GM18499 (cell line): ENCODE data around the gene CNN1.
A peak's percentile ranks its signal among the peaks of the same experiment; 100 is the strongest.
"Not testable (repeated sequence)": the region's sequence is repeated elsewhere in the genome, so short reads cannot be mapped to it uniquely, and the experiment has no call there.

ENCODE experiments used
- ATAC-seq: cut with Tn5 transposase; IDR thresholded peaks from one replicate; pipeline ENCODE4 v1.9.1; 2021; ENCODE audit warnings: moderate number of reproducible peaks; ENCODE audit not compliant: insufficient read depth, unreplicated experiment

Gene CNN1

DNA sequence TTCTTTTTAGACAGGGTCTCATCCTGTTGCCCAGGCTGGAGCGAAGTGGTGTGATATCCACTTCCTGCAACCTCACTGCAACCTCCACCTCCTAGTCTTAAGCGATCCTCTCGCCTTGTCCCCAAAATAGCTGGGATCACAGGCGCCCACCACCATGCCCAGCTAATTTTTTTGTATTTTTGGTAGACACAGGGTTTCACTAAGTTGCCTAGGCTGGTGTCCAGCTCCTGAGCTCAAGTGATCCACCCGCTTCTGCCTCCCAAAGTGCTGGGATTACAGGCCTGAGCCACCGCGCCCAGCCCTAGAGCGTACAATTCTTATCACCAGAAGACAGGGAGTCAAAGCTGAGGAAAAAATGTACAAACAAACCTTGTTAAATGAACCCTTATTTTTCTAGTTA lies 24.9 kb downstream of the CNN1 start:
- no peak for ATAC-seq

DNA sequence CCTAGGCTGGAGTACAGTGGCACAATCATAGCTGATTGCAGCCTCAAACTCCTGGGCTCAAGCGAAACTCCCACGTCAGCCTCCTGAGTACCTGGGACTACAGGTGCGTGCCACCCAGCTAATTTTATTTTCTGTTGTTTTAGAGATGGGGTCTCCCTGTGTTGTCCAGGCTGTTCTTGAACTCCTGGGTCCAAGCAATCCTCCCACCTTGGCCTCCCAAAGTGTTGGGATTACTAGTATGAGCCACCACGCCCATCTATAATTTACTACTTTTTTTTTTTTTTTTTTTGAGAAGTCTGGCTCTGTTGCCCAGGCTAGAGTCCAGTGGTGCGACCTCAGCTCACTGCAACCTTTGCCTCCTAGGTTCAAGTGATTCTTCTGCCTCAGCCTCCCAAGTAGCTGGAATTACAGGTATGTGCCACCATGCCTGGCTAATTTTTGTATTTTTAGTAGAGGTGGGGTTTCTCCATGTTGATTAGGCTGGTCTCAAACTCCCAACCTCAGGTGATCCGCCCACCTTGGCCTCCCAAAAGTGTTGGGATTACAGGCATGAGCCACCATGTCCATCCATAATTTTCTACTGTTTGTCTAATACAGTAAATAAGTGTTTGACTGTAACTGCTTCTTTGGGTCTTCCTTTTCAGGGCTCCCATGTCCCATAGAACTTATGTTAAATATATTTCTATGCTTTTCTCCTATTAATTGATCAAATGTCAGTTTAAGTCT lies 25.6 kb downstream of the CNN1 start:
- ATAC-seq, result not testable (repeated sequence)

DNA sequence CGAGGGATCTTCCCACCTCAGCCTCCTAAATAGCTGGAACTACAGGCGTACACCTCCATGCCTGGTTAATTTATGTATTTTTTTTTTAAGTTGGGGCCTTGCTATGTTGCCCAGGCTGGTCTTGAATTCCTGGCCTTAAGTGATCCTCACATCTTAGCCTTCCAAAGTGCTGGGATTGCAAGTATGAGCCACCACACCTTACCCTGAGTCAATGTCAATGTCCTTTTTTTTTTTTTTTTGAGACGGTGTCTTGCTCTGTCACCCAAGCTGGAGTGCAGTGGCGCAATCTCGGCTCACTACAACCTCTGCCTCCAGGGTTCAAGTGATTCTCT lies 27.0 kb downstream of the CNN1 start:
- not testable (repeated sequence) for ATAC-seq

DNA sequence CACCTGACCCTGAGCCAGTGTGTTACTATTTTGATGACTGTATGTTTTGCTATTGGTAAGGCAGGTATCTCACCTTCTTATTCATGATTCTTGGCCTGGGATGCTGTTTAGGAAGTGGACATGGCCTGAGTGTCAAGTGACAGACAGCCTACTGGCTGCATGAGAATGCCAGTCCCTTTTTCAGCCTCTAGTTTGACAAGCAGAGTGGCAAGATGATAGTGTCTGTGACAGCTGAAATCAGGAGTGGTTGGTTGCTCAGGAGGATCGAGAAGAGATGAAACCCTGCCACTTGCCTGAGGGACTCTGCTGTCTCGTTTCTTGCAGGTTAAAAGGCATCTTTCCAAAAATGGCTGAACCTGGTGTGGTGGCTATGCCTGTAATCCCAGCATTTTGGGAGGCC lies 27.5 kb downstream of the CNN1 start:
- ATAC-seq, result no peak

DNA sequence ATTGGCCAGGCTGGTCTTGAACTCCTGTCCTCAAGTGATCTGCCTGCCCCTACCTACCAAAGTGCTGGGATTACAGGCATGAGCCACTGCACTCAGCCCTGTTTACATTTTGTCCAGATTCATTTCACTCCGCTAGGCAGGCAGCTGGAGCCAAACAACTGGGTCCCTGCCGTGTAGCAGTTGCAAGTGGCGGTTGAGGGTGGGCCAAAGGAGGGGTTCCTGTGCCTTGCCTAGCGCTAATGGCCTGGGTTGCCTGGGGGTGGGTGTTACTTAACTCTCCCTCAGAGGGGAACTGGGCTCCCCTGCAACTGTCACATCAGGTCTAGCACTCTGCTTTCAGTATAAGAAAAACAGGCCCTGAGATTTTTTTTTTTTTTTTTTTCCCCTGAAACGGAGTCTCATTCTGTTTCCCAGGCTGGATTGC lies 31.4 kb downstream of the CNN1 start:
- no peak for ATAC-seq

DNA sequence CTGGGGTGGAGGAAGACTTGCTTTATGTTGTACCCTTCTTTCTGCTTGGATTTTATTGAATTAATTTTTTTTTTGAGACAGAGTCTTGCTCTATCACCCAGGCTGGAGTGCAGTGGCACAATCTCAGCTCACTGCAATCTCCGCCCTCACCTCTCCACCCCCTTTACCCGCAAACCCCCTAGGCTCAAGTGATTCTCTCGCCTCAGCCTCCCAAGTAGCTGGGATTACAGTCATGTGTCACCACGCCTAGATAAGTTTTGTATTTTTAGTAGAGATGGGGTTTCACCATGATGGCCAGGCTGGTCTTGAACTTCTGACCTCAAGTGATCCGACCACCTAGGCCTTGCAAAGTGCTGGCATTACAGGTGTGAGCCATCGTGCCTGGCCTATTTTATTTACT lies 34.7 kb downstream of the CNN1 start:
- ATAC-seq, result not testable (repeated sequence)

DNA sequence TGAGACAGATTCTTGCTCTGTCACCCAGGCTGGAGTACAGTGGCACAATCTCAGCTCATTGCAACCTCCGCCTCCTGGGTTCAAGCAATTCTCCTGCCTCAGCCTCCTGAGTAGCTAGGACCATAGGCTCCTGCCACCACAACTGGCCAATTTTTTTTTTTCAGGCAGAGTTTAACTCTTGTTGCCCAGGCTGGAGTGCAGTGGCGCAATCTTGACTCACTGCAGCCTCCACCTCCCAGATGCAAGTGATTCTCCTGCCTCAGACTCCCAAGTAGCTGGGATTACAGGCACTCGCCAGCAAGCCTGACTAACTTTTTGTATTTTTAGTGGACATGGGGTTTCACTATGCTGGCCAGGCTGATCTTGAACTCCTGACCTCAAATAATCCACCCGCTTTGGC lies 35.1 kb downstream of the CNN1 start:
- ATAC-seq, result not testable (repeated sequence)

DNA sequence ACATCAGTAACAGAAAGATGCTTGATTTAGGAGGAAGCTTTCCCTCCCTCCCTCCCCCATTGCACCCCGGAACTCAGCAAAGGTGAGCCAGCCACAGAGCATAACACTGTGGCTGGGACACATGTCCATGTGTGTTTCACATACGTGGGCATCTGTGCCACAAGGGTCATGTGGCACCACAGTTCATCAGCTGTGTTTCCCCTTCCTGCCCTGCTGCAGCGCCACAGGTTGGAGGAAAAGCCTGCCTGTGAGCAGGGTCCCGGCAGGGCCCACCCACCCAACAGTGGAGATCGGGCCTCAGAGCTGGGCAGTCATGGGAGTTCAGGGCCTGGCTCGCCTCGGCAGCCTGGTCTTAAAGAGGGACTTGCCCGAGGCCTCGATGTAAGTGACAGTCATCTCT lies 36.0 kb downstream of the CNN1 start:
- ATAC-seq, result no peak

DNA sequence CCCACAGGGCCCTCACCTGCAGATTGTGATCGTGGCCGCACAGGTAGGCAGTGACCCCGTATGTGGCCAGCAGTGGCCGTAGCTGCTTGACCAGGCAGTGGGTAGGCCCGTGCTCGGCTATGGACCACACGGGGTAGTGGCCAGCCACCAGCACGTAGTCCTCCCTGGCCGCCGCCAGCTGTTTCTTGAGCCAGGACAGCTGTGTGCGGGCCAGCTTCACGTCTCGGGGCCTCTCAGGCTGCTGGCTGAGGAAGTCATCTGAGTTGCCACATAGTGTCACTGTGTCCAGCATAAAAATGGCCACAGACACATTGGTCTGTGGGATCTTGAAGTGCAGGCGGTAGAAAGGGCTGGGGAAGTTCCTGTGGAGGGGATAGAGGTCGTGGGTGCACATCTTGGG lies 37.6 kb downstream of the CNN1 start:
- ATAC-seq, result no peak

DNA sequence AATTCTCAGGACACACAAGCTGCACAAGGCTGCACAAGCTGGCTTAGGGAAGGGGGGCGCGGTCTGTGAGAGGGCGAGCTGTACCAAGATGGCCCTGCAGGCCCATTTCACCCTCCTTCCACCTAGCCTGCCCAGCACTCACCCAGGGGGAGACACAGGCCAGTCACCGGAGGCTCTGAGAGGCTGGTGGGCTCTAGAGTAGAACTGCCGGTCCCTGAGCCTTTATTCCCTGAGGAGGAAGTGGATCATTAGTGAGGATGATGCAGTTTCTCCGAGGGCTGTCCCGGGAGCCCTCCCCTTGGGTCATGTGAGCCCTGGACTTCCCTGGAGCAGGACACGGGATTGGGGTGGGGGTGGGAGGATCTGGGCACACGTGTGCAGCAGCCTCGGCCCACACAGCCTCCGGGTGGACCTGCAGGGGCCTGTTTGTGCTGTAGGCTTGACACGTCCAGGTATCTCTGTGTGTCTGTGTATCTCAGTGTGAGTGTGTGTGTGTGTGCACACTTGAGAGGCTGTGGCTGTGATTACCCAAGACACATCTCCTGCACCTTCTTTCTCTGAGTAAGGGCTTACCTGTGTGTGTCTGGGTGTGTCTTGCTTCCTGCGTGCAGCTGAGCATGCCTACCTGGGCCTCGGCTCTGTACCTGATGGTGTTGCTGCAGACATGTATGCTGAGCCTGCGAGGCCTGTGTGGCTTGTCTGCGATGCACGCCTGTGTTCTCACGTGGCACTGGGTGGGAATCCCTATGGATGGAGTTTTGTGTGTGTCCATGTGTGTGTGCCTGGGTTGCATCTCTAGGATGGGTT lies 39.0 kb downstream of the CNN1 start, which contains the start of gene ACP5:
Gene ACP5 (minus strand): TSS at position 195 of the 807 bp plus-strand sequence. CDS start 328 bp downstream, outside the sequence.
- ATAC-seq, result no peak

DNA sequence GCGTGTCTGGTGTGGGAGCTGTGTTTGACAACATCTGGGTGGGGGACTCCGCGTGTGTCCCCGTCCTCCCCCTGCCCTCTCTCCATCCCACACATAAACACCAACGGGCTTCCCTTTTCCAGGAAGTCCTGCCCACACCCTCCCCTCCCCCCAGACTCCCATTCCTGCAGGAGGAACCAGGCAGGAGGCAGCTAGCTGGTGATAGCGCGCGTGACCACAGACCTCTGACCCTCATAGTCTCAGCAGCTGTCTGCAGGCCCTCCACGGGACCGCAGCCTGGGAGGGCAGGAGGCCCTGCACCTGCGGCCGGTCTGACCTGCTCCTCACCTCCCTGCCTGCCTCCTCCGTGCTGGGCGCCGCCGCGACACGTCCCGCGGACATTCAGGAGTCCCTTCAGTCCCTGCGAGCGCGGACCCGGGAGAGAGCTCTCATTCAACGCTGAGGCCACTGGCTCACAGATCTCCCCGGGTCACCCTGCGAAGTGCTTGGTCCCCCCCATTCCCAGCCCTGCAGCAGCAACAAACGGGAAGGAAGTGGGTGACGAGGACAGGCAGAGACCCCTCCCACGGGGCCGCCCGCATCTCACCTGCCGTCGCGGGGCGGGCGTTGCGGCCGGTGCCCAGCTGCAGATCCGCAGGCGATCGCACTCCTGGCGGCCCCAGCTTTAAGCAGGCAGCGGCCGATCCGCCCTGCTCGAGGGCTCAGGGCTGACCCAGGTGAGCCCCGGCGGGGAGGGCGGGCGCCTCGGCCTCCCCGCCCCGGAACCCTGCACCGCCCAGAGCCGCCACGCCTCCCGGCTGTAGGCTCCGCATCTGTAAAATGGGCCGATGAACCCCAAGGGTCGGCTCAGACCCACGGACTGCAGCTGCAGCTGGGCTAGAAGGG lies 39.8 kb downstream of the CNN1 start:
- ATAC-seq, result no peak

DNA sequence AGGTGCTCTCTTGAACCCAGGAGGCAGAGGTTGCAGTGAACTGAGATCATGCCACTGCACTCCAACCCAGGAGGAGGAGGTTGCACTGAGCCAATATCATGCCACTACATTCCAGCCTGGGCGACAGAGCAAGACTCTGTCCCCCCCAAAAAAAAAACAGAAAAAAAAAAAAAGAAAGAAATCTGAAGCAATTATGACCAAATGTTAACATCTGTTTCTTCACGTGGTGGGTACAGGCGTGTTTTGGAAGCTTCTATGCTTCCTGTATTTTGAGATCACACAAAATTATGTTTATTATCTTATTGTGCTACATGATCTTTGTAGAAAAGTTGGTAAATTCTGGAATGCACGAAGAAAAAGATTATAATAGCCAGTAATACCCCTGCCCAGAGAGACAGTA lies 41.5 kb downstream of the CNN1 start:
- no peak for ATAC-seq

DNA sequence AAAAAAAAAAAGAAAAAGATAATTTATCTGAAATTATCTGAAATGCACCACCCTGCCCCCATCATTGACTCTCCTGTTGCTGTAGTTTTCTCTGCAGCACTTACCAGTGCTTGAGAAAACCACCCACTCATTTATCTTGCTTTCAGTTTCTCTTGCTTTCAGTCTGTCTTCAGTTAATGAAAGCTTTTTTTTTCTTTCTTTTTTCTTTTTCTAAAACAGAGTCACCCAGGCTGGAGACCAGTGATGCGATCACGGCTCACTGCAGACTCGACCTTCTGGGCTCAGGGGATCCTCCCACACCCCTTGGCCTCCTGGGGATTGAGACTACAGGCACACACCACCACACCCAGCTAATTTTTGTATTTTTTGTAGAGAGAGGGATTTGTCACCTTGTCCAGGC lies 43.1 kb downstream of the CNN1 start:
- peak; percentile 72 for ATAC-seq

DNA sequence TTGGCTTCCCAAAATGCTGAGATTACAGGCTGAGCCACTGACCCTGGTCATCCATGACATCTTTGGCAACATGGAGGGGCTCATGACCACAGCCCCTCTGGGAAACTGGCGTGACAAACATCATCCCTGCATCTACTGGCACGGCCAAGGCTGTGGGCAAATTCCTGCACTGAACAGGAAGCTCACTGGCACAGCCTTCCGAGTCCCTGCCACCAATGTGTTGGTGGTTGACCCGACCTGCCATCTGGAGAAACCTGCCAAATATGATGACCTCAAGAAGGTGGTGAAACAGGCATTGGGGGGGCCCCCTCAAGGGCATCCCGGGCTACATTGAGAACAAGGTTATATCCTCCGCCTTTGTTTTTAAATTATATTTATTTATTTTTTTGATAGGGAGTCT lies 47.7 kb downstream of the CNN1 start:
- ATAC-seq, result no peak

DNA sequence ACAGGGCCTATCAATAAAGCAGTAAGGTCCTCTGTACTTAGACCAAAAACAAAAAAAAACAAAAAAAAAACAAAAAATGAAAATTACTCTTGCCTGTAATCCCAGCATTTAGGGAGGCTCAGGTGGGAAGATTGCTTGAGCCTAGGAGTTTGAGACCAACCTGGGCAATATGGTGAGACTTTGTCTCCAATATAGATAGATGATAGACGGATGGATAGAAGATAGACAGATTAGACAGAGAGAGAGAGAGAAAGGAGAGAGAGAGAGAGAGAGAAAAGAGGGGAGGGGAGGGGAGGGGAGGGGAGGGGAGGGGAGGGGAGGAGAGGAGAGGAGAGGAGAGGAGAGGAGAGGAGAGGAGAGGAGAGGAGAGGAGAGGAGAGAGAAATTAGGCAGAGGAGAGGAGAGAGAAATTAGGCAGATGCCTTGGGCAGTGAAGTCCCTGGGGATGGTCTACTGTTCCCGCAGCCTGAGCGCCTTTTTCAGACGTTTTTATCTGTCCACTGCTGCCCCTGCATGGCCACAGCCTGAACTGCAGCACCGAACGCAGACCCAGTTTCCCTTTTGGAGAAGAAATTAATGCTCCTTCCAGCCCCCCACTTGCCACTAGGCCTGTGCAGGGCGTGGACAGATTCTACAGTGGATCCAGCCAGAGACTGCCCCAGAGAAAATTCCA lies 48.8 kb downstream of the CNN1 start:
- ATAC-seq, result no peak

DNA sequence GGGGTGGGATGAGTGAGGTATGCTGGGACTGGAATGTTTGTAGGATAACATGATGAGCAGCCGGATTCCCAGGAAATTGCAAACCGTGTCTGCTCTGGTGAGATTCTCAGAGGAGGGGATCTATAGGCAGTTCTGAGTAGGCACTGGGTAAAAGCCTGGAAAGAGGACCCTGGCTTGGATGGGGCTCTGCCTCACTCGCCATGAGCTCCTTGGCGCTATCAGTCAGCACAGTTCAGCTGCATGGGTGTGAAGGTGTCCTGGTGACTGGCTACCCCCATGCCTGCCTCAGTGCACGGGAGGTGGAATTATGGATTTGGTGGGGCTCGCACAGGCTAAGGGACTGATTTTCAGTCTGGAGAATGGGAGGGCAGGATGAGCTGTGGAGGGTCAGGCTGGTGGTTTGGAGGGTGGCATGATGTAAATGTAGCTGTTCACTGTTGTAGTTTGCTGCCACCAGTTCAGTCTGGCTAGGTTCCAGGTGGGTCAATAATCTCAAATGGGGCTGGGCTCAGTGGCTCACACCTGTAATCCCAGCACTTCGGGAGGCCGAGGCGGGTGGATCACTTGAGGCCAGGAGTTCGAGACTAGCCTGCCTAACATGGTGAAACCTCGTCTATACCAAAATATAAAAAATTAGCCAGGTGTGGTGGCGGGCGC lies 49.5 kb downstream of the CNN1 start:
- ATAC-seq, result no peak

DNA sequence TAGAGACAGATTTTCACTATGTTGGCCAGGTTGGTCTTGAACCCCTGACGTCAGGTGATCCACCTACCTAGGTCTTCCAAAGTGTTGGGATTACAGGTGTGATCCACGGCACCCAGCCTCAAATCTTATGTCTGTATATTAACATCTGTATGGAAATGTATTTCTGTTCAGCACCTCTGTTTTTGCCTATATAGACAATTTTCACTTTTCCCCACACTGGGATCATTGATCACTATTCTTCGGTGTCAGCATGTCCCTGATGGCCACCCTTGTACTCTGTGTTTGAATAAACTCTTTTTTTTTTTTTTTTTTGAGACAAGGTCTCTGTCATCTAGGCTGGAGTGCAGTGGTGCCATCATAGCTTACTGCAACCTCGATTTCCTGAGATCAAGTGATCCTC lies 55.4 kb downstream of the CNN1 start:
- ATAC-seq, result no peak

DNA sequence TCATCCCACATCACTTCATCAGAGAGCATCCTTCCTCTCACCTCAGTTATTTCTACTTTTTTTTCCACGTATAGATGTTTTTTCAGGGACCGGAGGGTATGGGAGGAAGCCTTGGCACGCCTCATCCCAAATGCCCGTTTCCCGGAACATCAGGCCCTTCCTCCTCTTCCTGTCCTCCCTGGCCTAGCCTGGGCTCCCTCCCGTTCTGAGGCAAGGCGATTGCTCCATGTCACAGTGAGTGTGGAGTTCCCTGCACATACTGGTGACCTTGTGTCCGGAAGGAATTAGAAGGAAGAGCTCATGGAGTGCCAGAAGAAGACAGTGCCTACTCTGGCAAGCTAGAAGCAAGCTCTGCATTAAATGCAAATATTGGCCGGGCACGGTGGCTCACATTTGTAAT lies 57.5 kb downstream of the CNN1 start:
- ATAC-seq, result no peak

DNA sequence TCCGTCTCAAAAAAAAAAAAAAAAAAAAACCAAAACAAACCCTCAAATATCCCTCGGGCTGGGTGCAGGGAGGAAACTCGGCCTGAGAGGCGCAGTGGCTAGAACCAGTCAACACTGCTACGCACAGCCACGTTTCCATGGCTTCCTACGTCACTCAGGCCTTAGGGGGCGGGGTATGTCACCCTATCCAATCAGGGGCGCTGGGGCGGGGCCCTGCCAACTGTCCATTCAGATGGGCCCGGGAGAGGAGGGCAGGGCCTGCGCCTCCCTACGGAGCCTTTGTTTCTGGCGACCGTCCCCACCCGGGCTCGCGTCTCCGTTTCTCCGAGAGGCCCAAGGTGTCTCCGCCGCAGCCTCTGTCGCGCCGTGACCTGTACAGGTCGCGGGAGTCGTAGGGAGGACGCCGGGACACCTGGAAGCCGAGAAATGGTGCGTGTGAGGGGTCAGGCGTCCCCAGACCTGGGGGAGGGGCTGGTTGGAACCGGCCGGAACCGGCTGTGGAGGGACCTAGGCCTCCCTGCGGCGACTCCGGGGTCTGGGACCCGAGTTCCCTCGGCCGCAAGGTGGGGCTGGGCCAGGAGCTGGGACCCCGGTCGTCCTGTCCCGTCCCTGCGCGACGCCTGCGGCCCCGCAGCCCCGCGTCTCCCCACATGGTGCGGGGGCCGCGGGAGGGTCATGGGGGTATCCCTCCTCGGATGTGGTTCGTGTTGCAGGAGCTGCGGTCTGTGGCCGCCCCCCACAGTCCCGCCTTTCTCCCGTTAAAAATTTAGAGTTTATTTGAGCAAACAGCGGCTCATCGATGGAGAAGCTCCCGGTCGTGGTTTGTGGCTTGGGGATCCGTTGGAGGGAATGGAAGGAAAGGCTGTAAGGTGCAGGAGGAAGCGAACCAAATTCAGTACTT lies 58.8 kb downstream of the CNN1 start, which contains the start of gene ZNF627:
Gene ZNF627 (plus strand): TSS at position 282 of the 901 bp plus-strand sequence. CDS start 145 bp downstream, at position 427.
- ATAC-seq, result peak; percentile 91
